EL (cell line): Measurements from ENCODE around the gene GRK3.
A peak's percentile ranks its signal among the peaks of the same experiment; 100 is the strongest.

Source experiments
- DNase-seq: peaks from one replicate; pipeline ENCODE4 v3.0.0-alpha.2; 2016

GRK3 gene

DNA sequence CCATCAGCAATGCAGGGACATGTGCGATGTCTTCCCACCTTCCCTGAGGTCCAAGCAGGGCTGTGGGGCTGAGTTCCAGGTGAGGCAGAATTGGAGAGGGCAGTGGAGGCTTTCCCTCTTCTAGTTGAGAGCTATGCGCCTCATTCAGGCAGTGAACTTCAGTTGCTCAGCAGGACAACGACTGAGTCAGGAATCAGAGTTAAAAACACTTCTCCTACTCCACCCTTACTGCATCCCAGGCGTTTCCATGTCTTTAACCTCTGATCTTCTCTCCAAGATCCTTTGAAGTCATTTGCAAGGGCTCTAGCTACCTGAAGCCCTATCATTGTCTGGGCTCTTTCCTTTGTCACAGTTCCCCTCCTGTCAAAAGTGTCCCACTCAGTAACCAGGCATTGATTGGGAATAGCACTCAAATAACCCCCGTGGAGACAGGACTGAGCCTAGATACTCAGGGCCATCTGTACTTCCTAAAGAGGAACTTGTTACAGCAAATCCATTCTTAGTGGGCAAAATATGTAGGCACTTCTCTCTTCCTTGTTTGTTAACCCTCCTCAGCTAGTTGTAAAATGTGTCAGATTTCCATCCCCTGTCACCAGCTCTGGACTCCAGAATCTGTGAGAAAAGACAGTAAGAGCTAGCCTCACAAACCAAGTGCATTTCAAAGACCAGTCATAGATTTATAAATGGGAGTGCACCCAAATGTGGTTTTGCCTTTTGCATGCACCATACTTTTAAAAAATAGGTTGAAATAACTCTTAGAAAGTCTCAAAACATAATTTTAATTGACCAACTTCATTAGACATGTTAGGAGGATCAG lies 105.0 kb downstream of the GRK3 start:
- DNase-seq, result no peak

DNA sequence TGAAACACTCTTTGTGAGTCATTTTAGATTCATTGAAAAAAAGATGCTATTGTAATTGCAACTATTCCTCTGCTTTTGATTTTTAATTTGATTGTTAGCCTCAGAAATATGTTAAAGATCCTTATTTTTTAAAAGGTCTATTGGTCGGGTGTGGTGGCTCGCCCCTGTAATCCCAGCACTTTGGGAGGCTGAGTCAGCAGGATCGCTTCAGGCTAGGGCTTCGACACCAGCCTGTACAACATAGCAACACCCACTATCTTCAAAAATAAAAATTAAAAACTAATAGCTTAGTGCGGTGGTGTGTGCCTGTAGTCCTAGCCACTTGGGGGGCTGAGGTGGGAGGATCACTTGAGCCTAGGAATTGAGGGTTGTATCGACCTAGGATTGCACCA lies 105.6 kb downstream of the GRK3 start:
- no peak for DNase-seq

DNA sequence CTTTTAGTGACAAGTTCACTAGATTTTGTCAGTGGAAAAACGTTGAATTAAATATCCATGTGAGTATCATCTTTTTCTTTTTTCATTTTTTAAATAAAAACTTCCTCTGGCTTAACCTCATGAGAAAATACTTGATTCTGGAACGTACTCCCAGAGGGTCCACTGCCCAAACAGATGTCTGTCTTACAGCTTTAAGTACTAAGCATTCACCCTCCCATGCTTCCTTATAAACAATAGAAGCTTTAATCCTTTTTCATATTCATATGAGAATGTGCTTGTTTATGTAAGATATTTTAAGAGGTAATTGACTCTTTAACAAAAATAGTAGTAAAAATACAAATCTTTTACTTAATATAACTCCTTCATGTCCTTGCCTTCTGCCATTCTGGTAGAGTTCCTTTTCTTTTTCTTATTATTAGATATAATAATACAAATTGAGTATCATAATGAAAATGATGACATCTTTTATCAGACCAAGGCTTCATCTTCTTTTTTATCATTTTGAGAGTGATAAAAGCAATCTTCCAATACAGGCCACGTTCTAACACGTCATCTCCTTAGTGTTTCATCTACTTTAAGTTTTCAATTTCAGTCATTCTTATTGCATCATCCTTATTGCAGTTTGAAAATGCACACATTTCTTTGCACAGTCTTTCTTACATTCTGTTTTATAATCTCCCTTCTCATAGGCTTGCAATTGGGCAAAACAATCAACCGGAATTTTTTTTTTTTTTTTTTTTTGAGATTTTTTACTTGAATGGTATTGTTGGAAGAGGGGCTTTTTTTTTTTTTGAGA lies 108.0 kb downstream of the GRK3 start:
- no peak for DNase-seq

DNA sequence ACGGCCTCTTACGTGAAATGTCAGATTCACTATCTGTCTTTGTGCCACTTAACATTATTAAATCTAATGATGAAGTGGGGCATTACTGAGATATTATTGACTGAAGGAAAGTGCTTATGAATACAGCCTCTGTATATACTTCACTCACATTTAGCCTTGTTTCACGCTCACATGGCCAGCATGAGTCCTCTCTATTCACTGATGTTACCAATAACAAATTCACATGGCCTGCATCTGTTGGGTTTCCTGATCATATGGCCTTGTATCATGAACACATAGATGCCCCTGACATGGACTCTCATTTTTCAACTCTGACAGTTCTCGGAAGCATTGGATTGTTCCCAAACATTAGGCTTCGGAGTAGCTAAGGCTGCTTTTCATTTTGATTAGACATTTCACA lies 109.2 kb downstream of the GRK3 start:
- no peak for DNase-seq

DNA sequence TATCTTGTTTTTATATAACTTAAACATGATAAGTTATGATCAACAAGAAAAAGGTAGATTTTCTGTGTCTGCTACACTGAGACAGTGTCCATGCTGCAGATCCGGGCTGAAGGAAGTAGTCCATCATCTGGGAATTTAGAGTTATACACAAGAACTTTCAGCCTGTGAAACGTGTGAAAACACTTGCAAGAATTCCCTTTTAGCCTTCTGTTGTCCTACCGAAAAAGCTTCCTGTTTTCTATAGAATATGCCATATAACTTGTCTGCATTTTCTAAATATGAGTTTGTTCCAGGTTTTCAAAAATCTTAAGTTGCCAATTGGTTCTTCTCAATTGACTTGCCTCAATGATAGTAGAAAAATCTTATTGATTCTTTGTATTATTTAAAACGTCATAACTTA lies 113.2 kb downstream of the GRK3 start:
- DNase-seq, result no peak

DNA sequence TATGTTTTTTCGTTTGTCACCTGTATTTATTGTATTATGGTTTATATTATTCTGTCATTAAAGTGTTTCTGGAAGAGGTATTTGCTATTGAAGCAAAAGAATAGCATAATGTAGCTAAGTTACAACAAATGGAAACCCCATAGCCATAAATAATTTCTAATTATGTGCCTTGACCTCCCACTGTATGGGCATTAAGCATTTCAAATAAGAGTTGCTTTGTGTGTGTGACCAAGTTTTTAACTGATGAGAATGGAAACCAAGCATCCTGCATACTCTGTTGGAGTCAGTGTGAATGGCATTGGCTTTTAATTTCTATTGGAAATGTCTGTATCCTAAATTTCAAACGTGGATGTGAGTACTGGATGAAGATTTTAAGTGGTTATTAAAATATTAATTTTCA lies 115.6 kb downstream of the GRK3 start:
- no peak for DNase-seq

DNA sequence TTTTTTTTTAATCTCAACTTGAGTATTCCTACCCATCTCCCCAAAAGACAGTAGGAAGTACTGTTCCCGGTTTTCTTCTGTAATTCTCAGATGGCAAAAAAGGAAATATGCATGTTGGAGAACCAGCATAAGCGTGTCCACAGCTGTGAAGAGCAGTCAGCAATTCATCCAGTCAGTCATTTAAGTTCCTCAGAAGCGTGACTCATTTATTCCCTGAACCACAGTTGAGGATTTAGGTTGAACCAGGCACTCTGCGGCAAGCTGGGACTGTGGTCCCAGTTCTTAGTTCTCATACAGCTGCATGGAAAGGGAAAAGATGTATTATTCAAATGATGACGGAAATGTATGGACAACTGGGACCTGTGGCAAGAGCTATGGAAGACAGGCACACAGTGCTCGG lies 116.5 kb downstream of the GRK3 start:
- no peak for DNase-seq

DNA sequence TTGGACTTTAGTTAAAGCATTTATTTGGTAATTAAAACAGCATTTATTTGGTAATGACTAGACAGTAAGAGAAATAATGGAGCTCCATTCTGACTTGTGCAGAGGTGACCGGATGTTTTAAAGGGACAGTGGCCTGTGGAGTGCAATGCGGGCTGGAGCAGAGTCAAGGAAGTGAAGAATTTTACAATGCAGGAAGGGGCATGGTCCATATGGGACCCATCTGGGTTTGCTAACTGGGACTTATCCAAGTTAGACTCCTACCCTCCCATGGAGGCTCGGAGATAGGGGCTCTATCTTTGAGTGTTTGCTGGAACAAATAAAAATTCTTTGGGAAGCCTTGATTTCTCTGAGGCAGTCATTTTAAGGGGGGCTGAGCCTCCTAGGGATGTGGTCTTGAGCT lies 117.6 kb downstream of the GRK3 start:
- DNase-seq, result no peak

DNA sequence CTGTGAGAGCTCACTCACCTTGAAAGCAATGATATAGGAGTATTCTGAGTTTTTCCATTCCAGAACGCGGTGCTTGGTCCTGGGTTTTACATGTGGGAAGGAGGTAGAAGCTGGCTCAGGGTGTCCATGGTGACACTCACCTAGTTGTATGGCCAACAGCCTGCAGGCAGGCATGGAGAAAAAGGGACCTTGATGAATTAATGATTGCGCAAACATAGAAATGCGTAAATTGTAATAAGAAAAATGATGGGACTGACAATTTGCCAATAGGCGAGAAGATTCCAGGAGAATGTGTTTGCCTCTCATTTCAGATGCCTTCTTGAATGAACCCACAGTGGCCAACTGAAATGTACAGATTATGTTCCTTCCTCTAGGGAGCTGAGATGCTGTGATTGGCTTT lies 124.2 kb downstream of the GRK3 start:
- no peak for DNase-seq

DNA sequence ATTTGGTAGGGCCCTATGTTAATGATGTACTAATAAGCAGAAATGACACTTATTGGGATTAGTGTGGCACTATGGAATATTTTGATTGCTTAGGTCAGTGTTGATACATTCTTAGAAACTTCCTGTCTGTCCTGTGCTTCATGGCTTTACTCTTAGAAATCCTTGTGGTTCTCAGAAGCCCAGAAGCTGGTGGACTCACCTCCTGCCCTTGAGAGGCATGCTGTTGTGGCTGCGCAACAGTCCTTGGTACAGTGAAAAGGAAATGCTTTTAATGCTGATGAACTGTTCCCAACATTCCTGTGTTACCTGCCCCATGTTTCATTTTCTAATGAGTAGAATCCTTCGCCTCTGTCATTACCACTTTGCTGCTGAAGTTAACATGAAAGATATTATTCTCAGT lies 125.2 kb downstream of the GRK3 start:
- DNase-seq, result peak; percentile 7

DNA sequence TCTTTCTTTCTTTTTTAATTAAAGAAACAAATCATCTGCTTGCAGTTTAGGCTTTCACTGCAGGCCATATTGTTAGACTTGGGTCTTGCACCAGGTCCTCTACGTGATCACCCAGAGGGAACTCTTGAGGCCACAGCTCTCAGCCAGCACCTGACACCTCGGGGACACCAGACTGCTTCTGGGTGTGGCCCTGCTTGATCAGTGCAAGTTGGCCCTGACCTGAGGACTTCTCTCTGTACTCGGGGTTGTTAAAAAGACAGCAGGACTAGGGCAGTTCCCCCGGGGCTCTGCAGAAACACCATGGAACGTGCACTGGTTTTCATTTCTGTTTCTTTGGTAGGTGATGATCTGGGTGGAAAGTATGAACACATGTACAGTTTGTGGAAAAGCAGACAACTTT lies 126.3 kb downstream of the GRK3 start:
- no peak for DNase-seq

DNA sequence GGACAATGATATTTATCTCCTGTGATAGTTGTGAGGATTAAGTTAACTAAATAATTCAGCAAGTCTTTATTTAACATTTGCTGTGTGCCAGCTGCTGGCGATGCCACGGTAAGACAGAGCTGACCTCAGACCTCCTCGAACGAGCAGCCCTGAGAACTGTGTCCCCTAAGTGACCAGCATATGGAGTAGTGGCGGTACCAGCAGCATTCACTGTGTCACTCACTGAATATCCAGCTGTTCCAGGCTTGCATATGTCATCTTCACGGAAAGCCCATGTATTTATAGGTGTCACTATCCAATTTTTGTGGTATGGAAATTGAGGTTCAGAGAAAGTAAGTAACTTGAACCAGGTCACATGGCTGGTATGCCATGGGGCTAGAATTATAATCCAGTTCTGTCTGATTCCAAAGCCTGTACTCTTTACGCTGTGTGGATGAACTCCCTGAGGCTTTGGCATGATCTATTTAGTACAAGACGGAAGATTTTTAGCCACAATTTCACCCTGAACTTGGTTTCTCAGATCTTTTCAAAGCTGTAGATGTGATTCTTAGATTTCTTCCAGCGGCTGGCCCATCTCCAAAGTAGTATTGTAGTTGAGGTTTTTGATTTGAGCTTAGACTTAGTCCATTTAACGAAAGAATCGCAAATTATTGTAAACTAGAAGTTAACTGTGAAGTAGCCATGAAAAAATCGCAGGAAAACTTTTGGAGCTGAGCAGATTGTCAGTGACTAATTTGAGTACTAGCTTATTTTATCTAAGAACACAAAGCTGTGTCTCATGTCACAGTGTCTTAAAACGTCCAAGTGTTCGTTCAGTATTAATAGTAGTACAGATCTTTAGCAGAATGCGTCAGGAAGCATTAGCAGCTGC lies 128.2 kb downstream of the GRK3 start:
- DNase-seq, result no peak

DNA sequence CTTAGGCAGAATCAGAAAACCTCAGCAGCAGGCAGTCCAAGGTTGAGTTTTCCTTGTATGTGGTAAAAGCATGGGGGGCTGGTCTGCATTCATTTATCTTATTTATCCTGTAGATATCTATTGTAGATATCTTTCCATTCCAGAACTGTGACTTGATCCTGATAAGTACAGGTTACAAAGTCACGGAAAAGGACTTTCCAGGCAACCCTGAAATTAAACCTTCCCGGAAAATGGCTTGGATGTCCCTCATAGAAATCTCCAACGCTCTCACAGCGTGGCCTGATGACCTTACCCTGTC lies 128.7 kb downstream of the GRK3 start:
- DNase-seq, result no peak

DNA sequence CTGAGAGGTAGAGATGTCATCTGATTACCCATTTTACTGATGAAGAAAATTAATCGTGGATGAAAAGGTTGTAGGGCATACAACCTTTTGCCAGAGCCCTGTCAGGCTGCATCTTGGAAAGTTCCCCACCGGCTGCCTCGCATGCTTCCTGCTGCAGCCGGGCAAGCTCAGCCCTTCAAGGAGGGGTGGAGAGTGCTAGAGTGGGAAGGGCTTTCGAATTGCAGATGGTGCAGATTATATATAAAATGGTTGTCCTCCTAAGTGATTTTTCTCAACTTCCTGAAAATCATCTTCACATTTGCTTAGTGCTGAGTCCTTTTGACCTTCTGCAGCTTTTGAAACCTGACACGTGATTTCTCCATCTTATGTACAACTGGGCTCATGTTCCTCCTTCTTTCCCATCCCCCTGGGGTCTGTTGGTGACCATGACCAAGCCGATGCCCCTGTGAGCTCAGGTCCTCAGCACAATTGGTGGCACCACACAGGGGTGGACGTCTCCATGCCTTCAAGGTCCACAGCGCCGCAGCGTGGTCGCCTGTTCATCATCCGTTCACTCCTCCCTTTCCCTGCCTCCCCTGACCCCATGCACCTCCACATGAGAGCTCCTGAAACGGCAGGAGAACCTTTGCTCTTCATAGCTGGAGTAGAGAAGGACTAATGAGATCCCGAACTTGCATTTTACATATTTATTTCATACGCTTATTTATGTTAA lies 129.9 kb downstream of the GRK3 start:
- DNase-seq, result no peak

DNA sequence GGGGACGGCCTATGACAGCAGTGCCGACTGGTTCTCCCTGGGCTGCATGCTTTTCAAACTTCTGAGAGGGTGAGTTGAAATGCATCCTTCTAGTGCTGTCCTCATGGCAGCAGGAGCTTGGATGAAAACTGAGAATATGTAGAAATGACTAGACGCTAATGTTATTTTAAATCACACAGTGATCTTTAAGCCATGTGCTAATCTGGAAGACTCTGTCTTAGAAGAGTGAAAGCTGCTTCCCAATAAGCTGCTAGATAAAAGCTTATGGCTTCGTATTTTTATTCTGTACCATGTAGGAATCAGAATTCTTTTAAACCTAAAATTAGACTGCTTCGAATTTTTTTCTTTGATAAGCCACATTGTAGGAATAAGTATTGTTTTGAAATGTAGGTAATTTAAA lies 130.7 kb downstream of the GRK3 start:
- DNase-seq, result no peak

DNA sequence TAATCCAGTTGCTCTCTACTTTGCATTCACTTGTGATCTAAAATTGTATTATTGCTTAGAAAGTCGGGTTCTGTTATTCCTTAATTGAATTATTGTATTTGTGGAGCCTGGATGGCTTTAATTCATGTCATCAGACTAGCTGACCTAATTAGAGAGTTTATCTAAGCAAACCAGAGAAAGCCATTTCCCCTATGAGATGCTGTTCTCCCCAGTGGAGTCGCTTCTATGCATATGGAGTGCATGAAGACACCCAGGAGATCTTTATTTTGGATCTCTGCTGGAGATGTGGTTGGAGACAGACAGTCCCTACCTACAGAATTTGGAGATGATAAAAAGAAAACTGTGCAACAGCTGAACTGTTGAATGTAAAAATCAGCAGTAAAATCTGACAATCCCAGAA lies 132.3 kb downstream of the GRK3 start:
- no peak for DNase-seq

DNA sequence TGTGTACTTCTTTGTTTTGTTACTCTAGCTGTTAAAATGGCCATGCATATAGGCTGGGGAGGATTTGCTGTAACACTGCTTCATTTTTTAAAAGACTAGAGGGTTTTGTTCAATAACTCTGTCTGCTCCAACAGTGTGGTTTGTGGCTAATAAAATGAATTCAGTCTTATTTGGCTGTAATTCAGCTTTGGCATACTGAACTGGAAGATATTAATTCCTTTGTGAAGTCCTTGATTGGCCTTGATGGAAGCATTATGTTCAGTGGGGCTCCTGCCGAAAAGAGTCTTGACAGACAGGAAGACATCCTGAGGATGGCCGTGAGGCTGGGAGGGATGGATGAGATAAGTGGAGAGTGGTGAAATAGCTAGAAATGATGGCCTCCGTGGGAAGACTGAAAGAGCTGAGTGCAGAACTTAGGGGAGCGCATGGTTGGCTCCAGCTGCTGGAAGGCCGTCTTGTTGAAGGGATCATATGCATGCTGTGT lies 132.7 kb downstream of the GRK3 start:
- DNase-seq, result no peak

DNA sequence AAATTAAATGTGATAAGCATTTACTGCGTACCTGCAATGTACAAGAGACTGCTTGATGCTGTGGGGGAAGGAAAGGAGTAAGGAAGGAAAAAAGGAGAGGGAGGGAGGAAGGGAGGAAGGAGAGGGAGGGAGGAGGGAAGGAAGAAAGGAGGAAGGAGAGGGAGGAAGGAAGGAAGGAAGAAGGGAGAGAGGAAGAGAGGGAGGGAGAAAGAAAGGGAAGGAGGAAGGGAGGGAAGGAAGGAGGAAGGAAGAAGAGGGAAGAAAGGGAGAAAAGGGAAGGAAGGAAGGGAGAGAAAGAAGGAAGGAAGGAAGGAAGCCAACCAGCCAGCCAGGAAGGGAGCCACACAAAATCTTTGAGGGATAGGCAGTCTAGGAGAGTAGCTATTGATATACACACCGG lies 133.5 kb downstream of the GRK3 start:
- no peak for DNase-seq

DNA sequence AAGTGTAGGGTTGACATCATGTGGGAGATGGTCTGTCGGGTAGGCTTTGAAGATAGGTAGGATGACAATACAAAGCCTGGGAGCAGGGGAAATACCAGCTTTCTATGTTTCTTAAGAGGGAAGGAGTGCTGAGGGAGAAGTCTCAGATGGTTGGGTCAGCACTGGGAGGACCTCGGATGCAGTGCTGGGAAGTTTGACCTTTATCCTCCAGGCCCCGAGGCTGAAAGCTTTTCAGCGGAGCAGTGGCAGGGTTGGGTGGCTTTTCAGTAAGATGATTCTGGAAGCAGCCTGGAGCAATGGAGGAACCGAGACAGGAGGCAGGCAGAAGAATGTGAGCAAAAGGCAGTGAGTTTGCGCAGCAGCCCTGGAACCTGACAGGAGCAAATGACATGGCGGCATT lies 134.0 kb downstream of the GRK3 start:
- no peak for DNase-seq

DNA sequence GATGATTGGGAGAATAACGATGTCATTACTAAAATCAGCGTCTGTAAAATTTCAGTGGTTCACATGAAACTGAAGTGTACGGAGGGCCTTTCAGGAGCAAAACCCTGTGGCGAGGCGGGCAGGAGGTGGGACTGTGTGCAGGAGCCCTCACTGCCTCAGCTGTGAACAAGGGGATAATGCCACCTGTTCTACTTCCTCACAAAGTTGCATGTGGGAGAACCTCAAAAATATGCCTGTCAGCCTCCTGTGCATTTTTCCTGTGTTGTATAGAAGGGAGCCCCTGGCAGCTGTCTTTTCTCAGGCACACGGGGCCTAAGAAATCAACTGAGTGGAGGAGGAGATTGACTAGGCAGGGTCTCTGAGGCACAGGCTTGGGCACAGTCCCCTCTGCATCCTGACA lies 134.5 kb downstream of the GRK3 start:
- DNase-seq, result no peak

DNA sequence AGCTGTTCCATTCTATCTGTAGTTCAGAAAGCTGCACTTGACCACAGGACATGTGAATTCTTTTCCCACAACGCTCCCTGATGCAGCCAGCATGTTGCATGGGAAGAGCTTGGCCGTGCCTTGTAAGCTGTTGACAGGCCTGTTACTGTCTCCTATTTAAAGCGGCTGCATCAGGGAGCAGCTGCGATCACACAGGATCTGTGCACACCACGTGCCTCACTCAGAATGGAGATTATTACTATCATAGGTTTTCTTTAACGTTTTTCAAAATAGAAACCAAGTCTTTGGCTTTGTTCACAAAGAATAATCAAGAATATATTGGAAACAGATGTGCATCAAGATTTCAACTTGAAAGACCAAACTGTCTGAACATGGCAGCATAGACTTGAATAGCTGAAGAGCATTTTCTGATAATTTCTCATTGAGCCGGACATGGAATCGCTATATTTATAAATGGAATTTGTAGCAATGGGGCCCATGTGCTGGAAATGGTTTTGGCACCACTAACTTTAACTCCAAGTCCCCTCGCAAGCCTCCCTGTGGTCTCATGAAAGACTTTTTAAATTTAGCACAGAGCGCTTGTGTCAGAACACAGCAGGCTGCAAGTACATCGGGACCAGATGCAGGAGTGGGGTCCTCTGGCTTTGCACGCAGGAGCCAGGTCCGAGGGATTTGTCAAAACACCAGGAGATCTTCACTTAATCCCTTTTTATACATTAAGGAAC lies 136.7 kb downstream of the GRK3 start:
- DNase-seq, result no peak

DNA sequence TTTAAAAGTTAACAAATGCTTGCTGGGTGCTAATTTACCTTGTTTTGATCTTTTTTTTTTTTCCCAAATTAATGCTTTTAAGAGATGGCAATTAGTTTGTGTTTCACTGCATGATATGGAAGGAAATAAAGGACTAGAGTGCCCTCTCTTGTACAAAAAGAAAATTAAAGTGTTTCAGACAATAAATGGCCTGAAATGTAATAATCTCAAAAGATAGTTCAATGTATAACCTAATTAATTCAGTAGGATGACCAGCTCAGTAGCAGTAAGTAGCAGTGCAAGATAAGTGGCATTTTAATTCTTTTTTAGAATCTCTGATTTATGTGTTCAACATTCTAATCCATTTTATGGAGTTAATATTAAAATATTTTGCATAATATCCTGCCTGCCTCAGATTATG lies 137.6 kb downstream of the GRK3 start:
- peak; percentile 21 for DNase-seq
